Mesodermal cell (in vitro differentiated cells): ENCODE measurements around the gene NUDT3.

Experiments used
- H3K27ac ChIP-seq: 2 replicates; pipeline ENCODE4 v1.7.0; 2013; ENCODE audit warnings: mild to moderate bottlenecking, low read depth, low read length, moderate library complexity; ENCODE audit not compliant: severe bottlenecking
- H3K36me3 ChIP-seq: 2 replicates; pipeline ENCODE4 v1.7.1; 2013; ENCODE audit warnings: mild to moderate bottlenecking, low read length, moderate library complexity; ENCODE audit not compliant: control insufficient read depth, insufficient read depth
- H3K4me1 ChIP-seq: one replicate; pipeline ENCODE4 v1.7.1; 2013; ENCODE audit warnings: mild to moderate bottlenecking, low read length; ENCODE audit not compliant: insufficient read depth, control insufficient read depth, poor library complexity, severe bottlenecking
- H3K4me3 ChIP-seq: 2 replicates; pipeline ENCODE4 v1.7.0; 2013; ENCODE audit warnings: low read length, control low read depth, mild to moderate bottlenecking; ENCODE audit not compliant: insufficient read depth, poor library complexity, severe bottlenecking; ENCODE audit errors: extremely low read depth
- H3K9me3 ChIP-seq: 2 replicates; pipeline ENCODE4 v1.7.1; 2013; ENCODE audit warnings: mild to moderate bottlenecking, low read length, moderate library complexity; ENCODE audit not compliant: control insufficient read depth
- WGBS, 2 experiments: methylation state at CpG; one replicate each; pipeline ENCODE4 v1.1.5; 2013; ENCODE audit warnings: missing lambda C conversion rate in 2 of 2; ENCODE audit not compliant: insufficient coverage in 2 of 2; 5-methylcytosine and 5-hydroxymethylcytosine counted together

Gene NUDT3

DNA sequence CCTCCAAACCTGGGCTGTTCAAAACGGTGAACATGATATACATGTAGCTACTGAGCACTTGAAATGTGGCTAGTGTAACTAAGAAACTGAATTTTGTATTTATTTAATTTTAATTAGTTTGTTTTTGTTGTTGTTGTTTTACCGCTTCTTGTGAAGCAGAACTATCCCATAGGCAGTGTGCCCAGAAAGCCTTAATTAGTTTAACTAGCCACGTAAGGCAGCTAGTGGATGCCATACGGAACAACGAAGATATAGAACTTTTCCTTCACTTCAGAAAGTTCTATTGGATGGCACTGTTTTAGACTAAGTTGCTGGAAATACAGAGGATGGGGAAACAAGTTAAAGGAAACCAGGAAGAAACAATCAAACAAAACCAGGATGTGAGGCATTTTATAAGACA lies 70.6 kb downstream of the NUDT3 start:
- Histone ChIP-seq H3K27ac (no peak overlapping the region), H3K9me3 (no peaks in the 10 kb centered on the region), H3K36me3 (peaks cover 7% of the 10 kb centered on the region), H3K4me1 (no peaks in the 10 kb centered on the region), H3K4me3 (no peak overlapping the region)
- 90 to 100% methylated on average over 2 of the region's 5 CpGs for WGBS, 2 experiments

DNA sequence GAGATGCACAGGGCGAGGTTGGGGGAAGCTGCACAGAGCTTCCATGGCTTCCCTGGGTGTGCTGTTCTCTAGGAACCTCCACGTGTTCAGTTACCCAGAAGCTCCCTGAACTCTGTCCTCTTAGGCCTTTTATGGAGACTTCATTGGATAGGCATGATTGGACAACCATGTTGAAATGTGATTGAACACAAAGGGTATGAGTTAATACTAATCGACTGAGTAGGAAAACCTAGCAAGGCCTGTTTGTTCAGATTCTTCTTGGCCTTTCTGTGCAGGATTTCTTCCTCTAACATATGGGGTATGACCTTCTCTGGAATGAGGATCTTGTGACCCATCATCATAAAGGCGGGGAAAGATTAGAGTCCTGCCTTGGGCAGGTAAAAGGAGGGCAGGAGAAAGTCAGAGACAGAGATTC lies 73.0 kb downstream of the NUDT3 start:
- no peaks in the 10 kb centered on the region for H3K9me3 ChIP-seq
- H3K27ac ChIP-seq = no peak overlapping the region
- H3K36me3 ChIP-seq = peaks cover 7% of the 10 kb centered on the region
- no peak overlapping the region for H3K4me3 ChIP-seq
- no peaks in the 10 kb centered on the region for H3K4me1 ChIP-seq
- 91 to 100% methylated on average over 3 of the region's 4 CpGs for WGBS, 2 experiments

GRCh38 chr6:34318499-34319470 lies 73.7 kb downstream of the NUDT3 start:
- 86 to 90% methylated on average over 2 of the region's 4 CpGs for WGBS, 2 experiments
- Histone ChIP-seq H3K36me3 (peaks cover 7% of the 10 kb centered on the region), H3K27ac (no peak overlapping the region), H3K4me1 (no peaks in the 10 kb centered on the region), H3K4me3 (no peak overlapping the region), H3K9me3 (no peaks in the 10 kb centered on the region)

DNA sequence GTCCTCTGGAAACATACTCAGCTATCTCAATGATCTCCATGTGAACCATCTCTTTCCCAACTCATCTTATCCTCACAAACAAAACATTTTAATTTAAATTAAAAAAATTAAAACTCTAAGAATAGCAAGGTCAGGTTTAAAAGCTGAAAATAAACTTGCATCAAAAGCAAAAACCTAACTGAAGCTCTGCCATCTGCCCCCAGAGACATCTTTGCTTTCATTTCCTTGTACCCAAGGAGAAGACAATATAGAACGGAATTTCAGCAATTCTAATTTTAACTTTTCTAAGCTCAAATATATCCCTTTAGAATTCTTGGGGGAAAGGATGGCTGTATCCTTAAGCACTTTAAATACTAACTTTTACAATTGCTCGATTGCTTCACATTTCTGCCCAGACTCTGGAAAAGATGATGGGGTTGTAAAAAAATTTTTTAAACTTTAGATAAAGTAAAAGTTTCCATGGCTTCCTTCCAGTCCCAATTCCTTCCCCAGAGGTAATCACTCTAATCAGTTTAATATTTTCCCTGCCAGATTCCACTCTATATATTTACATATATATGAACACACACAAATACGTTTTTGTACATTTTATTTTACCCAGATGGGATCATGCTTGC lies 74.5 kb downstream of the NUDT3 start:
- Histone ChIP-seq H3K4me3 (no peak overlapping the region), H3K9me3 (no peaks in the 10 kb centered on the region), H3K4me1 (no peaks in the 10 kb centered on the region), H3K27ac (no peak overlapping the region), H3K36me3 (peaks cover 2% of the 10 kb centered on the region)
- WGBS, 2 experiments = no CpG with 5 or more reads among the region's 3 CpGs

DNA sequence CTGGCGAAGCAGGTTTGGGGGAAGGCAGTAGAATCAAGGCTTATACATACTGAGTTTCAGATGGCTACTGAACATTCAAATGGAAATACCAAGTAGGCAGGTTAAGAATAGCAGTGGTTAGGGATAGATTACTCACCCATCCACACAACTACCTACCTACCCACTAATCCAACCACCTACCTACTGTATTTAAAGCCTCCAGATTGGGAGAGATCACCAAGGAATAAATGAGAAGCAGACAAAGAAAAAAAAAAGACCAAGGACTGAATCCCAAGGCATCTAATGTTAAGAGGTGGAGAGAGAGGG lies 75.3 kb downstream of the NUDT3 start:
- Histone ChIP-seq H3K4me3 (no peak overlapping the region), H3K36me3 (no peaks in the 10 kb centered on the region), H3K9me3 (no peaks in the 10 kb centered on the region), H3K27ac (no peak overlapping the region), H3K4me1 (no peaks in the 10 kb centered on the region)
- WGBS, 2 experiments = 100% methylated on average over 1 of the region's 1 CpG

- WGBS, 2 experiments = 88 to 100% methylated on average over 1 of the region's 1 CpG
- Histone ChIP-seq H3K27ac (no peak overlapping the region), H3K36me3 (no peaks in the 10 kb centered on the region), H3K9me3 (no peaks in the 10 kb centered on the region), H3K4me1 (no peaks in the 10 kb centered on the region), H3K4me3 (no peak overlapping the region)
Measured at GRCh38 chr6:34316431-34317171, 75.9 kb downstream of the NUDT3 start.

DNA sequence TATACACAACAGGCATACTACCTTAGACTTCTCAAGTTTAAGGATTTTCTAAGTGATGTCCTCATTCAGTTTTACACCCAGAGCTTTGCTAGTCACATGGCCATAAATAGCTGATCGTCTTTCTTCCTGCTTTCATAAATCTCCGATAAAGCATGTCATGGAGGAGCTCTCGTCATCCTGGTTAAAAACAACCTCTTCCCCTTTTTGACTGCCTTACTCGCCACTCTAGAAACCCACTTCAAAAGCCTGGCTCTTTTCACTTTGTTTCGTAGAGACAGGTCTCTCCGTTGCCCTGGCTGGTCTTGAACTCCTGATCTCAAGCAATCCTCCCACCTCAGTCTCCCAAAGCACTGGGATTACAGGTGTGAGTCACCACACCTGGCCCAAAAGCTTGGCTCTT lies 76.7 kb downstream of the NUDT3 start:
- WGBS, 2 experiments = 90 to 94% methylated on average over 6 of the region's 6 CpGs
- H3K36me3 ChIP-seq = no peaks in the 10 kb centered on the region
- no peak overlapping the region for H3K4me3 ChIP-seq
- H3K27ac ChIP-seq = no peak overlapping the region
- H3K4me1 ChIP-seq = no peaks in the 10 kb centered on the region
- H3K9me3 ChIP-seq = no peaks in the 10 kb centered on the region

- Histone ChIP-seq H3K9me3 (no peaks in the 10 kb centered on the region), H3K27ac (no peak overlapping the region), H3K4me3 (no peak overlapping the region), H3K36me3 (no peaks in the 10 kb centered on the region), H3K4me1 (no peaks in the 10 kb centered on the region)
- WGBS, 2 experiments = 100% methylated on average over 1 of the region's 1 CpG; no CpG with 5 or more reads in 1 of the 2 experiments
Measured at GRCh38 chr6:34315256-34315655, 77.2 kb downstream of the NUDT3 start.

DNA sequence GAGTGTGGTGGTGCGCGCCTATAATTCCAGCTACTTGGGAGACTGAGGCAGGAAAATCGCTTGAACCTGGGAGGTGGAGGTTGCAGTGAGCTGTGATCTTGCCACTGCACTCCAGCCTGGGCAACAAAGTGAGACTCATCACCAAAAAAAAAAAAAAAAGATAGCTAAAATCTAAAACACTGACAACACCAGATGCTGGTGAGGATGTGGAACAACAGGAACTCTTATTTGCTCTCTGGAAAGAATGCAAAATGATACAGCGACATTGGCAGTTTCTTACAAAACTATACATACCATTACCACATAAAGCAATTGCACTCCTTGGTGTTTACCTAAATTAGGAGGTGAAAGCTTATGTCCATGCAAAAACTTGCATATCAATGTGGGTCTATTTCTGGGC lies 80.2 kb downstream of the NUDT3 start:
- Histone ChIP-seq H3K9me3 (no peaks in the 10 kb centered on the region), H3K4me3 (no peak overlapping the region), H3K27ac (no peak overlapping the region), H3K4me1 (no peaks in the 10 kb centered on the region), H3K36me3 (no peaks in the 10 kb centered on the region)
- 94 to 95% methylated on average over 3 to 4 of the region's 4 CpGs for WGBS, 2 experiments

GRCh38 chr6:34310817-34311216 lies 81.7 kb downstream of the NUDT3 start:
- Histone ChIP-seq H3K36me3 (no peaks in the 10 kb centered on the region), H3K4me1 (no peaks in the 10 kb centered on the region), H3K27ac (no peak overlapping the region), H3K9me3 (no peaks in the 10 kb centered on the region), H3K4me3 (no peak overlapping the region)
- WGBS, 2 experiments = 100% methylated on average over 1 of the region's 6 CpGs; no CpG with 5 or more reads in 1 of the 2 experiments
